Measurements from ENCODE around the gene TSFM. TPM values are rescaled to one million over a fixed set of nuclear protein-coding genes. Genes with fewer than 3 reads are reported as not detected.

The TSFM gene
- total RNA-seq, 4 donors from 2014 or later: 37.6 to 47.5 (median 40.1) TPM

GRCh38 chr12:57822392-57823130, 40.0 kb downstream of the TSFM start:
- H3K27ac ChIP-seq: peak overlapping the region; percentile 47 to 70 (median 57)
- no peak for ATAC-seq

GRCh38 chr12:57823131-57823907, 40.7 kb downstream of the TSFM start:
- no peak for ATAC-seq
- intact Hi-C loops (cut with DNase I; ENCODE audit: low total_unique reads): no loop called here

More at GRCh38 chr12:57822392-57823130, 40.0 kb downstream of the TSFM start:
- intact Hi-C loops (cut with DNase I; ENCODE audit: low total_unique reads): no loop called here
- Histone ChIP-seq H3K4me1 (peaks cover 12 to 25% of the 10 kb centered on the region in 2 donors), H3K36me3 (peaks cover 0 to 84% of the 10 kb centered on the region in 2 donors), H3K4me3 (no peak overlapping the region), H3K9me3 (no peaks in the 10 kb centered on the region), H3K27me3 (no peaks in the 10 kb centered on the region)
- DNase-seq: no peak
- TF ChIP-seq POLR2A (IDR thresholded peaks at IDR 0.05) (no peak), CTCF (IDR thresholded peaks at IDR 0.05 in 4 of 5, conservative IDR thresholded peaks at IDR 0.05 in 1 of 5) (no peak)
- in situ Hi-C loops (cut with MboI; ENCODE audit: low sequenced_read_pairs in 4 of 4): no loop called here

GRCh38 chr12:57823908-57824640, 41.5 kb downstream of the TSFM start:
- ATAC-seq (no peak), DNase-seq (no peak)
- Histone ChIP-seq H3K36me3 (peaks cover 0 to 92% of the 10 kb centered on the region in 2 donors), H3K4me1 (peaks cover 17 to 24% of the 10 kb centered on the region in 2 donors), H3K27ac (peak overlapping the region; percentile 47 to 70 (median 57)), H3K9me3 (no peaks in the 10 kb centered on the region), H3K4me3 (no peak overlapping the region), H3K27me3 (no peaks in the 10 kb centered on the region)
- in situ Hi-C loops (cut with MboI; ENCODE audit: low sequenced_read_pairs in 4 of 4) (no loop called here), intact Hi-C loops (cut with DNase I; ENCODE audit: low total_unique reads) (no loop called here)
- TF ChIP-seq POLR2A (IDR thresholded peaks at IDR 0.05): no peak
- no peak for TF ChIP-seq CTCF (IDR thresholded peaks at IDR 0.05 in 4 of 5, conservative IDR thresholded peaks at IDR 0.05 in 1 of 5)

More at GRCh38 chr12:57823131-57823907, 40.7 kb downstream of the TSFM start:
- in situ Hi-C loops (cut with MboI; ENCODE audit: low sequenced_read_pairs in 4 of 4): no loop called here
- H3K4me3 ChIP-seq: no peak overlapping the region
- DNase-seq: no peak
- no peaks in the 10 kb centered on the region for H3K9me3 ChIP-seq
- peaks cover 0 to 91% of the 10 kb centered on the region in 2 donors for H3K36me3 ChIP-seq
- H3K27ac ChIP-seq: peak overlapping the region; percentile 47 to 70 (median 57)
- H3K27me3 ChIP-seq: no peaks in the 10 kb centered on the region
- H3K4me1 ChIP-seq: peaks cover 10 to 21% of the 10 kb centered on the region in 2 donors
- TF ChIP-seq CTCF (IDR thresholded peaks at IDR 0.05 in 4 of 5, conservative IDR thresholded peaks at IDR 0.05 in 1 of 5): no peak
- TF ChIP-seq POLR2A (IDR thresholded peaks at IDR 0.05): no peak

- no peaks in the 10 kb centered on the region for H3K9me3 ChIP-seq
- intact Hi-C loops (cut with DNase I; ENCODE audit: low total_unique reads) (no loop called here), in situ Hi-C loops (cut with MboI; ENCODE audit: low sequenced_read_pairs in 4 of 4) (loop anchor here in 3 of 4 donors (5.0 kb wide), 1 partner anchor 82 kb away; no protein-coding TSS in a partner anchor)
- TF ChIP-seq CTCF (IDR thresholded peaks at IDR 0.05 in 4 of 5, conservative IDR thresholded peaks at IDR 0.05 in 1 of 5): no peak
- TF ChIP-seq POLR2A (IDR thresholded peaks at IDR 0.05): no peak
- H3K27me3 ChIP-seq: no peaks in the 10 kb centered on the region
- H3K36me3 ChIP-seq: peaks cover 0 to 89% of the 10 kb centered on the region in 2 donors
- no peak for DNase-seq
- peaks cover 31 to 38% of the 10 kb centered on the region in 2 donors for H3K4me1 ChIP-seq
- H3K27ac ChIP-seq: peak overlapping the region; percentile 47 to 70 (median 56)
- ATAC-seq: no peak
- no peak overlapping the region for H3K4me3 ChIP-seq
Observed at GRCh38 chr12:57825451-57825850, 42.9 kb downstream of the TSFM start.
